NCI-H510A (cell line): ENCODE data around the gene MAMSTR.
A peak's percentile ranks its signal among the peaks of the same experiment; 100 is the strongest.
"Not testable (repeated sequence)": the region's sequence is repeated elsewhere in the genome, so short reads cannot be mapped to it uniquely, and the experiment has no call there.

Source experiments
- DNase-seq: peaks from one replicate; lab custom pipeline; 2025; lab: John Stamatoyannopoulos, UW

MAMSTR gene

DNA sequence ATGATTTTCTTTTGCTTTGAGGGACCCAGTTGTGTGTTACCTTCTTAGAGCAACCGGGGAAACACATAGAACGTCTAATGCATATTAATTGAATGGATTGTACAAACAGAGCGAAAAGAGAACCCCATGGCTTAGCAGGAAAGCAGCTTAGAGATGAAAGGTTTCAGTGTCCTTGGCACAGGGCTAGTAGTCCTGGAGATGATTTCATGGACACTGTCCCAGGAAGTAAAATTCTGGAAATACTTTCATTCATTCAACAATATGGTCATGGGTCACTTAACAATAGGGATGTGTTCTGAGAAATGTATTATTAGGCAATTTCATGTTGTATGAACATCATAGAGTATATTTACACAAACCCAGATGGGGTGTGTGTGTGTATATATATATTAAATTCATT lies 33.4 kb downstream of the MAMSTR start:
- DNase-seq: no peak

DNA sequence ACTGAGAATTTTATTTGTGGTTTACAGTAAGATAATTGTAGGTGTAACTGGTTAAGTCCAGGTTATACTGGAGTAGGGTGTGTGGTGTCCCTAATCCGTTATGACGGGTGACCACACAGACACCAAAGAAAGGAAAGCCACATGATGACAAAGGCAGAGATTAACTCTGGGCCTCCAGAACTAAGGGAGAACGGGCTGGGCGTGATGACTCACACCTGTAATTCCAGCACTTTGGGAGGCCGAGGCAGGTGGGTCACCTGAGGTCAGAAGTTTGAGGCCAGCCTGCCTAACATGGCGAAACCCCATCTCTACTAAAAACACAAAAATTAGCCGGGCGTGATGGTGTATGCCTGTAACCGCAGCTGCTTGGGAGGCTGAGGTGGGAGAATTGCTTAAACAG lies 33.9 kb downstream of the MAMSTR start:
- DNase-seq: no peak

DNA sequence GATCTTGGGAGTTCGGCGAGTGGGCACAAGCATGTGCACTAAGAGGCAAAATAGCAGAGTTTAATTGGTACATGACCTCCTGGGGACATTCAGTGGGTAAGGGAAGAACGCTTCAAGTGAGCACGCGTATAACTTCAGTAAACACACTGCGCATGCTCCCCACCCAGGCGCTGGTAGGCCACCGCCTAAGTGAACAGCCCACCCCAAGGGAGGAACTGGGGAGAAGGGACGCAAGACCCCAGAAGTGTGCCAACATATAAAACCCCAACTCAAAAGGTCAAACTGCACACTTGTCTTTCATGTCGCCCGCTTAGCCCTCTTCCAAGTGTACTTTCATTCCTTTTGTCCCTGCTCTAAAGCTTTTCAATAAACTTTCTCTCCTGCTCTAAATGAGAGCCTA lies 36.2 kb downstream of the MAMSTR start:
- no peak for DNase-seq

DNA sequence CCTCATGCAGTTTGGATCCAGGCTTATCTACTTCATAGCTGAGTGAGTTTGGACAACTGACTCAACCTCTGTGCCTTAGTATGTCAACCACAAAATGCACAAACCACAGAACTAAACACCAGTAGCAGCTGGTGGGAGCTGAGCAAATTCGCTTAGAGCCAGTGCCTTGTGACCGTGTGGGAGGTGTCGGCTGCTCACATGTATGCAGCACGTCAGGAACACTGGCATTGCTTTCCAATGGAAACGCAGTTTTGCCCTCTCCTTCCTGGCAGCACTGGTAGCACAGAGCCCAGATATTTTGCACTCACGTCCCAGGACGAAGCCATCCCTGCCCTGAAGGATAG lies 38.4 kb downstream of the MAMSTR start:
- DNase-seq: no peak

DNA sequence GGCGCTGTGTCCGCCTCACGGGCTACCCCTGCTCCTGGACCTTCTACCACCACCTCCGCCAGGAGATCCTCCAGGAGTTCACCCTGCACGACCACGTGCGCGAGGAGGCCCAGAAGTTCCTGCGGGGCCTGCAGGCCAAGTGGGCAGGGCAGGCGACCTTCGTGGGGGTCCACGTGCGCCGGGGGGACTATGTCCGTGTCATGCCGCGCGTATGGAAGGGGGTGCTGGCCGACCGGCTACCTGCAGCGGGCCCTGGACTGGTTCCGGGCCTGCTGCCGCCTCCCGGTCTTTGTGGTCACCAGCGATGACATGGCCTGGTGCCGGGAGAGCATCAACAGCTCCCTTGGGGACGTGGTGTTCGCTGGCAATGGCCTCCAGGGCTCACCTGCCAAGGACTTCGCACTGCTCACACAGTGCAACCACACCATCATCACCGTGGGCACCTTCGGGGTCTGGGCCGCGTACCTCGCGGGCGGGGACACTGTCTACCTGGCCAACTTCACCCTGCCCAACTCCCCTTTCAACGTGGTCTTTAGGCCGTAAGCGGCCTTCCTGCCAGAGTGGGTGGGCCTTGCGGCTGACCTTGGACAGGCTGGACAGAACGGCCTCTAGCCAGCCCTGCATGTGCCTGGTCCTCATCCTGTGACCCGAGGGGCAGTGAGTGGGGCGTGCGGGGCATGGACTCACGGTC lies 38.9 kb downstream of the MAMSTR start:
- DNase-seq: no peak

DNA sequence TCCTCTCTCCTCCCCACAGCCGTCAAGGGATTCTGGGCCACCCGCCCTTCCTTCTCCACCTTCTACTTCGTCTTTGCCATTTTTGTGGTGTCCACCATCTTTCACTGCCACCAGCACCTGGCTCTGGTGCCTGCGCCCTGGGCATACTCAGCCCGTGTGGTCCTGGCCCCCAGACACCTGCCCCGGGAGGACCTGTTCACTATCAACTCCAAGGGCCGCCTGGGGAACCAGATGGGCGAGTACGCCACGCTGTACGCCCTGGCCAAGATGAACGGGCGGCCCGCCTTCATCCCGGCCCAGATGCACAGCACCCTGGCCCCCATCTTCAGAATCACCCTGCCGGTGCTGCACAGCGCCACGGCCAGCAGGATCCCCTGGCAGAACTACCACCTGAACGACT lies 39.5 kb downstream of the MAMSTR start:
- not testable (repeated sequence) for DNase-seq

DNA sequence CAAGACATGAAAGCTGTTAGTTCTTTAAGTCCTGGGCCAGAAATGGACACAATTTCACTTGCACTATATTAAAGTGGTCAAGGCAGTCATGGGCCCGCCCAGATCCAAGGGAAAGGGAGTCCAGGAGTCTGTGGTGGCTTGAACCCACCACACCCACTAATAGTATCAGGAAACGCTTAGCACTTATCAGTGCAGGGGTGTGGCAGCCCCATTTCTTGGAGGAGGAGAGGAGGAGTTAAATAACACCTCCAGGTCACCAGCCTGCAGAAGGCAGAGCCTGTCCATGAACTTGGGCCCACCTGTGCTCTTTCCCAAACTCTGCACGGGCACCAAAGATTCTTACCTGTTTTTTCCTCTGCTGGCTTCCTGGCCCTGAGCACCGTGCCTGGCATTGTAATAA lies 41.3 kb downstream of the MAMSTR start:
- no peak for DNase-seq

DNA sequence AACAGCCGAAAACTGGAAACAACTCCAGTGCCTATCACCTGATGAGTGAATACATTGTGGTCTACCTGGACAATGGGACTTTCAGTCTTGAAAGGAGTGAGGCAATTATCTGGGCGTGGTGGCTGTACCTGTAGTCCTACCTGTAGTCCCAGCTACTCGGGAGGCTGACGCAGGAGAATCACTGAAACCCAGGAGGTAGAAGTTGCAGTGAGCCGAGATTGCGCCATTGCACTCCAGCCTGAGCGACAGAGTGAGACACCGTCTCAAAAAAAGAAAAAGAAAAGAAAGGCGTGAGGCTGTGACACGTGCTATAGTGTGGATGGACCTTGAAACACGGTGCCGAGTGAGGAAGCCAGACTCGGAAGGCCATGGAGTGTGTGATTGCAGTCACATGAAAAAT lies 42.6 kb downstream of the MAMSTR start:
- DNase-seq: no peak

DNA sequence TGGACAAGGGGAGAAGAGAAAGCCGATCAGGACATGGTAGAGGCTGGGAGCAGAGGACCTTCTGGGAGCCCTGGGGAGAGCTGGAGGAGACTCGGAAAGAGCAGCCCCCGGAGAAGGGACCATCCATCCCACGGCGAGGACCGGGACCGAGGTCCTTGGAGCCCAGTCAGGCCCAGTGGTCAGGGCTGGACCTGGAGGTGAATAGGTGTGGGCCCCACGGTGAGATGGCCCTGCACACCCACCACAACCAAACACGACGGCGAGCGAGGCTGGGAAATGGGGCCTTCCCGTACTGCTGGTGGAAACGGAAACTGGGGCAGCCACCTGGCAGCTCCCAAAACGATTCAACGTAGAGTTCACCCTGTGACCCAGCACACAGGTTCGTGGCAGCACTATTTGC lies 43.0 kb downstream of the MAMSTR start:
- DNase-seq: no peak

DNA sequence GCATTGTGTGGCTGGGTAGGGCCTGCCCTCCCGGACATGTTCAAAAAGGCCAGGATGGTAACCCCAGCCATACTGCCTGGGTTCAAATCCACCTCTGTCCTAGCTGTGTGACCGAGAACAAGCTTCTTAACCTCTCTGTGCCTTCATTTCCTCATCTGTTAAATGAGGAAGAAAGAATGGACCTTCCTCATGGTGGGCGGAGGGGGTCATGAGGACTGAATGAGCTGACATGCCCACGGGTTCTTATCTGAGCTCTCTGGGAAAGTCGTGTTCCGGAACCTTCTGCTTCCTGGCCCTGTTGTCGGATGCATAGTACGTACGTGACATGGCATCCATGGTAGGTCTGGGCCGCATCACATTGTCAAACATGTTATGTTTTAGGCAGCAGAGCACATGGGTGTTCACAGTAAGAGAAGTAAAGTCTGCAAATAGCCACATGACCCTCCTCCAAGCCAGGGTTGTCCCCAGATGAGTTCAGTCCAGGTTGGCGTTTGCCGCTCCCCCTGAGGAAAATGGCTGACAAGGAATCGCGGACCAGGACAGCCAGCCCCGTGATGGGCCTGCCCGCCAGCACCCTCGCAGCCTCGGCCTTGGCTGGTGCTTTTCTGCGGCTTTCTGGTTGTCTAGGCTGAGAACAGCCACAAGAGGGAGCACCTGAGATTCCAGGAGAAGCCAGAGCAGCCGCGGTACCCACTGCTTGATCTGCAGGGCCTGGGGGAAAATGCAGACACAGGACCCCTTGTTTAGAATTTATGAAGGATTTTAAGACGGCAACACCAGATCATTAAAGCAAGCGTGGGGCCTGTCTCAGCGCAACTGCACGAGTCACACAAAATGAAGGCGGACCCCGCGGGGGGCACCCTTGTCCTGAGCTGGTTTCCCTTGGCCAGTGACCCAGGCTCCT lies 44.4 kb downstream of the MAMSTR start:
- peak; percentile 73 for DNase-seq

DNA sequence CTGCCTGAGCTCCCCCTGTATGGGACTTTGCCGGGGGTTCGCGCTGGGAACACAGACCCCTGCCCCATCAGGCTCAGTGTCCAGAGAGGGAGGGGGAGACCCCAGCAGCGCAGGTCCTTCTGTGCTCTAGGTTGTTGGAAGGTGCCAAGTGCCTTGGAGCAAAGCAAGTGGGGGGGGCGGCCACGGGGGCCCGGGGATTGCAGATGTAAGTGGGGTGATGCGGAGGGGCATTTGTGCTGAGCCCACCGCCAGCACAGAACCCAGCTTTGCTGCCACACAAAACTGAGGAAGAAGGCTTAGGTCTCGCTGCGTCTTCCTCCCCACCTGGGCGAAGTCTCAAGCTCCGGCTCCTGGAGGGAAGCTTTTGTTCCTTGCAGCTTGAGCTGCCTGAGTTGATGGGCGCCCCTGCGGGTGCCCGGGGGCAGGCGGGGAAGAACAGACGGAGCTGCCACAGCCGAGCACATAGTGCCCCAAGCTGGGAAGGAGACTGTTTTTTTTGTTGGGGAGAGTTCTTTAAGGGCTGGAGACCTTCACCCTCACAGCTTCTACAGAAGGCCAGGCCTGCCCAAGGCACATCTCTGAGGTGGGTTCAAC lies 45.2 kb downstream of the MAMSTR start:
- DNase-seq: no peak

DNA sequence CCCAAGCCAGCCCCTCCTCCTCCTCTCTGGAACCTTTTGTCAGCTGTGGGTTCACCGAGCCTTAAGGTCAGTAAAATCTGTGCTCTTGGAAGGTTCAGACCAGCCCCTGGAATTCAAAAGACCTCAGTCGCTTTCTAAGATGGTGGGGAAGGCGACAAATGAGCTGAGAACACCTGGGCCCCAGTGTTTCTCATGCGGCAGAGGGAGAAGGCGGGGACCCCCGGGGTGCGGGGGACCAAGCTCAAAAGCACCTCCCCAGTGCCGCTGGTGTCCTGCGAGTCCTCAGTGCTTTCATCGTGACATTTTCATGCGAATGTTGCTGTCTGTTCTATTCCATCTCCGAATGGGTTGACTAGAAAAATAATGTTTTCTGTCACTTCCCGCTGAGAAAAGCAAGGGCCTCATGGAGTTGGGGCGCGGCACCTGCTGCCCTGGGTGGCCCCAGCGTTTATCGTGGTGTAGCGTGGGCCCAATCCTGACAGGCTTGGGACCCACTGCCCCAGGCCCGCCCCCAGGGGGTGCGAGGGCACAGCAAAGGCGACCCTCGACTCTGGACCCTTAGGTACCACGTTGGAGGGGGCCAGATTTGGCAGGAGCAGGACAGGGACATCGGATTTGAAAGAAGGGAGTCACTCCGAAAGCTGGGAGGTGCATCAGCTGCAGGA lies 46.0 kb downstream of the MAMSTR start:
- no peak for DNase-seq

DNA sequence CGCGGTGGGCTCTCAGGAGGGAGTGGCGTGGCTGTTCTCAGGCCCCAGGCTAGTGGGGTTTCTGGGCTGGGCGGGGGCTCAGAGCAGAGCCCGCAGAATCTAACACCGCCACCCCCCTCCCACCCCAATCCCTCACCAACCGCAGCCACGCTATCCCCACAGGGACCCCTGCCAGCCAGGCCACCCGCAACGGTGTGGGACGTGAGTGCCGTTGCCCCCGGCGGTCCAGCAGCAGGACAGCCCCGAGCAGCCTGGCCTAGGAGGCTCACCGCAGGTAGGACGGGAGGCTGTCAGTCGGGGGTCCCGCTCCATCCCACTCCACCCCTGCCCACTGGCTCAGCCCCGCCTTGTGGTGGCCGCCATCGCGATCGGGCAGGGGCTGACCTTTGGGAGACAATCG lies 46.5 kb downstream of the MAMSTR start, which contains the start of gene NTN5:
Gene NTN5 (minus strand): TSS at position 24 of the 400 bp plus-strand sequence. CDS start 2,031 bp downstream, outside the sequence.
- DNase-seq: no peak

DNA sequence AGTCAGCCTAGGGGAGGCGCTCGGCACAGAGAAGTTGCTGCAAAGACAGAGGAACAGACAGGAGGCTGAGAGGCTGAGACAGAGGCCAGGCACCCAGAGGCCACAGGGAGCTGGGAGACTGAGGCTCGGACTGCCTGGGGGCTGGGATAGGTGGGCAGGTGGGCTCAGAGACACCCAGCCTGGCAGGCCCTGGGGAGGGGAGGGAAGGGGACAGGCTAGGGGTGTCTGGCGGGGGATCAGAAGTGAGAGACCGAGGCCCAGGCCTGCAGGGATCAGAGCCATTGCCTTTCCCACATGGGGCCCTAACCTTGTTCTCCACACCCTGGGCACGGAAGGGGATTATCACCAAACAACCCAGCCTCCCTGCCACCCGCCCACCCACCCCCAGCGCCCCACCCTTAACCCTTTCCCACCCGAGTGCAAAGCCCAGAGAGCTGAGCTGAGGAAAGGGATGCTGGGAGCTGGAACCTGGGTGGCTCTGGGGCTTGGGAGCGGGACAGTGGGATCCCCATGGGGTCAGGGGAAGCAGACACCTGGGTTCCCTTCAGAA lies 48.0 kb downstream of the MAMSTR start:
- DNase-seq: no peak

DNA sequence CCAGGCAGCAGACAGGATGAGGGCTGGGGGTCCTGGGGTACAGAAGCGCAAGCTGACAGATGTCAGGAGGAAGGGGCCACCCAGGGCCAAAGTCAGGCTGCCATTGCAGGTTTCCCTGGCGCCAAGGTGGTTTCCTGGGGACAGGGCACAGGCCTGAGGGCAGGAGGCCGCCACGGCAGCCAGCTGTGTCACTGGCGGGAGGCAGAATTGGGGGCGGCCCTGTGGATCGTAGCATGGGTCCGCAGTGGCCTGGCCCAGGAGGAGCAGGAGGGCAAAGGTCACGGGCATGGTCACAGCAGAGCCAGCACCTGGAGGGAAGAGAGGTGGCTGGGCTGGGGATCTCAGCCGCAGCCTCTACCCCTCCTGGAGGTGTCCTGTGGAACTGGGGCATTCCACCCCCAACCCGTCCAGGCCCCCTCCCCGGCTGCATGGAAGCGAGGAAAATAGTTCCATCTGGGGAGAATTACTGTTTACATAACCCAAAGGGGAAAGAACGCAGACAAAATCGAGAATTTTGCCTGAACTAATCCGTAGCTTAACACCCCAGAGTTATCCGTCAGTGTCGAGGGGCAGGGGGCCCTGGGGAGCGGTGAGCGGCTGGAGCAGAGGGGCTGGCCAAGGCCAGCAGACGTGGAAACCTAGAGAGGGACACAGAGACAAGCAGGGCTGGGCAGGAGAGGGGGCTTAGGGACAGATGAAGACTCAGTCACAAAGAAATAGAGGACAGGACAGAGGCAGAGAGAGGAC lies 48.7 kb downstream of the MAMSTR start:
- DNase-seq: no peak

DNA sequence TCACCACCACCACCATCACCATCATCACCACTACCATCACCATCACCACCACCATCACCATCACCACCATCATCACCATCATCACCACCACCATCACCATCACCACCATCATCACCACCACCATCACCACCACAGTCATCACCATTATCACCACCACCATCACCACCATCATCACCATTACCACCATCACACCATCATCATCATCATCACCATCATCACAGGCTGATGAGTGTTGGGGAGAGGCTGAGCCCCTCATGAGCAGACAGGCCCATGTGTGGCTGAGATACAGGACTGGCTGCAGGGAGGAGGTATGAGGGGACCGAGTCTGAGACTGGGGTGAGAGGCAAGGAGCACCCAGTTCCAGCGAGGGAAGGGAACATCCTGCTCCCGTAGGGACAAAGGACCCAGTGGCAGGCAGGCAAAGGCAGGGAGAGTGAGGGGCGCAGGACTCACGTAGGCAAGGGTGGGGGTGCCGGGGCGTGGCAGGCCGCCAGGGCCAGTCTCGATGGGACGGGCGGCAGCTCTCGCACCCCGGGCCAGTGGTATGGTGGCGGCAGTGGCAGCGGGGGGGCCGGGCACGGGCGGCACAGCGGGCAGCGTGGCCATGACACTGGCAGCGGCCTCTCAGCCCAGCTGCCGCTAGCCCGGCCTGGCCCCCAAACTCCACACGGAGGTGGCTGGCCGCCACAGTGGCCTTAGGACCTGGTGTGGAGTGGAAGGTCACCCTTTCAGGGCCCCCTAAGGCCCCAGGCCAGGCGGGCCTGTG lies 49.4 kb downstream of the MAMSTR start:
- no peak for DNase-seq

DNA sequence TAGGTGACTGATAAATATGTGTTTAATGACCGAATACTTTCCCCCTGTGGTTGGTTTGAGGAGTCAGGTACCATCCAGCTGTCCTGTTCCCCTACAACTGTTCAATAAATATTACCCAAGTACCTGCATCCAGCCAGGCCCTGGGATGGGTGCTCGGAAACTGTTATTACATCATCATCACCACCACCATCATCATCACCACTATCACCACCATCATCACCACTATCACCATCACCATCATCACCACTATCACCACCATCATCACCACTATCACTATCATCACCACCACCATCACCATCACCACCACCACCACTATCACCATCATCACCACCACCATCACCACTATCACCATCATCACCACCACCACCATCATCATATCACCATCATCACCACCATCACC lies 50.8 kb downstream of the MAMSTR start:
- no peak for DNase-seq

DNA sequence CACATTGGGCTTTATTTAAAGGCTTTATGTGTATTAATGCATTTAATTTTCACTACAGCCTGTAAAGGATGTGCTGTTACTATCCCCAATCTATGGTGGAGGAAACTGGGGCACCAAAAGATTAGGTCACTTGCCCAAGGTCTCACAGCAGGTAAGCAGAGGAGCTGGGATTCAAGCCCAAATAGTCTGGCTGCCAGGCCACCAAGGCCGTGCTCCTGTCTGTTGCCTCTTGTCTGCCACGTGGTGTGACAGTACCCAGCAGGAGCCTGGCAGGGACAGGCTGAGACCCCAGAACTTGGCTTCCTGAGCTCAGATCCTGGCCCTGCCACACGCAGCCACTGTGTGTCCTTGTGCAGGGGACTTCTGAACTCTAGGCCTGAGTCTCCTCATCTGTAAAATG lies 51.2 kb downstream of the MAMSTR start:
- no peak for DNase-seq

DNA sequence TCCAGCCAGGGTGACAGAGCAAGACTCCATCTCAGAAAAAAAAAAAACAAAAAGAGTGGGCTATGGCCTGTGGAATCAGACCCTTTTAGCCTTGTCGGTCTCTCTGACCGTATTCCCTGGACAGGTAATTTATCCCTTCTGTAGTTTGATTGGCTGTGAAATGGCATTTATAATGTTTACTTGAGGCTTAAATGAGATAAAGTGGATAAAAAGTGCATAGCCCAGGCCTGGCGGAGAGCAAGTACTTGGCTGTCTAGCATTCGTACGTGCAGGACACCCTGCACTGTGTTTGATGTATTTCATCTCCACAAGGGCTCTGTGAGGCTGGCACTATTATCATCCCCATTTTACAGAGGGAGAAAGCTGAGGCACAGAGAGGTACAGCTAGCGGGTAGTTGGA lies 53.7 kb downstream of the MAMSTR start:
- no peak for DNase-seq

DNA sequence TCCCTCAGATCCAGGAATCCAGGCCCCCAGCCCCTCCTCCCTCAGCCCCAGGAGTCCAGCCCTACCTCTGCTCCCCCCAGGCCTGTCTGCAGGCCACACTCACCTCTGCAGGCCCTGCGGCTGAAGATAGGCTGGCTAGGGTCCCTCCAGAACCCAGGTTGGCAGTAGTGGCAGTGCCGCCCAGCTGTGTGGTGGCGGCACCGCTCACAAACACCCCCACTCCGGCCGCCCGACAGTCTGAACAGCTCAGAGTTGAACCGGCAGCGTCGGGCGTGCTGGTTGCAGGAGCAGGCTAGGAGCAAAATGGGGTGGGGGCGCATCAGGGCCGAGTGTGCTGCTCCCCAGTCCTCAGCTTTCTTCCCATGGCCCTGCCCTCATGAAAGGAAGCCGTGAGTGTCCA lies 55.0 kb downstream of the MAMSTR start:
- DNase-seq: no peak

DNA sequence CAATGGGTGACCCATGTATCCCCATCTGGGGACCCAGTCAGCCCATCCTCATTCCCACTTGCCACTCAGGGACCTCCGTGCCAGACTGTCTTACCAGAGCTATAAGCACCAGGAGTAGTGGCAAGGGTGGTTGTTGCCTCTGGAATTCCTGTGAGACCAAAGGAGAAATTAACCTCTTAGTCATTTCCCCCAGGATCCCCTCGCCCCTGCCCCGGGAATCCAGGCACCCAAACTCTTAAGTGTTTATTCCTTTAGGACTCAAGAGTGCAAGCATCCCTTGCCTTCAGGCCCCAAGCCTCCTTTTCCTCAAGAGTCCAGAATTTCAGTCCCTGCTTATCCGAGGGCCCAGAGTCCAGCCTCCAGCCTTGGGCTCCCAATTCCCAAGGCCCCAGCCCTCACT lies 55.9 kb downstream of the MAMSTR start:
- no peak for DNase-seq
